Measurements from ENCODE around the gene STYK1. TPM values are rescaled to one million over a fixed set of nuclear protein-coding genes. Genes with fewer than 3 reads are reported as not detected.
A peak's percentile ranks its signal among the peaks of the same experiment; 100 is the strongest.
"Not testable (repeated sequence)": the region's sequence is repeated elsewhere in the genome, so short reads cannot be mapped to it uniquely, and the experiment has no call there.

The STYK1 gene
- total RNA-seq, 2 experiments from 2014 or later = 0.17 to 0.35 TPM

GRCh38 chr12:10611258-10611657 is 62.6 kb downstream of the STYK1 start:
- H3K4me3 Mint-ChIP-seq, H3K27ac Mint-ChIP-seq, POLR2A ChIA-PET, CTCF ChIA-PET, H3K27me3 Mint-ChIP-seq, DNase-seq, H3K9me3 Mint-ChIP-seq: not testable (repeated sequence)
- peaks cover 37% of the 10 kb centered on the region for H3K36me3 Mint-ChIP-seq (ENCODE audit: low read depth)
- peaks cover 30% of the 10 kb centered on the region for H3K4me1 Mint-ChIP-seq

GRCh38 chr12:10610188-10610587 is 63.7 kb downstream of the STYK1 start:
- DNase-seq = no peak
- Mint-ChIP-seq H3K27me3 (peaks cover under 1% of the 10 kb centered on the region), H3K4me1 (peaks cover 28% of the 10 kb centered on the region), H3K36me3 (ENCODE audit: low read depth) (peaks cover 37% of the 10 kb centered on the region), H3K4me3 (no peak overlapping the region), H3K9me3 (no peaks in the 10 kb centered on the region), H3K27ac (no peak overlapping the region)
- POLR2A ChIA-PET = no interaction called here
- CTCF ChIA-PET = interaction anchor here (0.6 kb wide), 1 partner anchor 54 kb away, joined by 3 read pairs; no protein-coding TSS in a partner anchor

- no peak overlapping the region for H3K27ac Mint-ChIP-seq
- ChIA-PET CTCF (interaction anchor here (1.6 kb wide), 1 partner anchor 10 kb away, joined by 3 read pairs; no protein-coding TSS in a partner anchor), POLR2A (interaction anchor here (0.5 kb wide), 1 partner anchor 114 kb away, joined by 3 read pairs; no protein-coding TSS in a partner anchor)
- H3K9me3 Mint-ChIP-seq = no peaks in the 10 kb centered on the region
- no peaks in the 10 kb centered on the region for H3K27me3 Mint-ChIP-seq
- H3K36me3 Mint-ChIP-seq (ENCODE audit: low read depth) = peaks cover 43% of the 10 kb centered on the region
- H3K4me1 Mint-ChIP-seq = peaks cover 21% of the 10 kb centered on the region
- no peak overlapping the region for H3K4me3 Mint-ChIP-seq
- DNase-seq = peak; percentile 17
These were observed 65.9 kb downstream of the STYK1 start for GRCh38 chr12:10607885-10608458.

GRCh38 chr12:10601860-10602259 is 72.0 kb downstream of the STYK1 start:
- peaks cover 8% of the 10 kb centered on the region for H3K4me1 Mint-ChIP-seq
- CTCF ChIA-PET = no interaction called here
- H3K36me3 Mint-ChIP-seq (ENCODE audit: low read depth) = peaks cover 10% of the 10 kb centered on the region
- no peak overlapping the region for H3K27ac Mint-ChIP-seq
- H3K9me3 Mint-ChIP-seq = no peaks in the 10 kb centered on the region
- POLR2A ChIA-PET = no interaction called here
- H3K4me3 Mint-ChIP-seq = no peak overlapping the region
- DNase-seq = no peak
- no peaks in the 10 kb centered on the region for H3K27me3 Mint-ChIP-seq

GRCh38 chr12:10600988-10601387 is 72.9 kb downstream of the STYK1 start:
- POLR2A ChIA-PET = no interaction called here
- Mint-ChIP-seq H3K9me3 (no peaks in the 10 kb centered on the region), H3K36me3 (ENCODE audit: low read depth) (peaks cover 8% of the 10 kb centered on the region), H3K4me3 (no peak overlapping the region), H3K27me3 (no peaks in the 10 kb centered on the region), H3K4me1 (peaks cover 8% of the 10 kb centered on the region), H3K27ac (no peak overlapping the region)
- no peak for DNase-seq
- CTCF ChIA-PET = no interaction called here

- Mint-ChIP-seq H3K4me3 (no peak overlapping the region), H3K4me1 (no peaks in the 10 kb centered on the region)
- CTCF ChIA-PET = no interaction called here
These were observed 78.0 kb downstream of the STYK1 start for GRCh38 chr12:10595881-10596280.

GRCh38 chr12:10590966-10591365 is 82.9 kb downstream of the STYK1 start:
- Mint-ChIP-seq H3K4me3 (no peak overlapping the region), H3K27me3 (no peaks in the 10 kb centered on the region), H3K36me3 (ENCODE audit: low read depth) (peaks cover 13% of the 10 kb centered on the region), H3K9me3 (no peaks in the 10 kb centered on the region), H3K27ac (no peak overlapping the region), H3K4me1 (no peaks in the 10 kb centered on the region)
- CTCF ChIA-PET = no interaction called here
- no peak for DNase-seq
- POLR2A ChIA-PET = no interaction called here

More at GRCh38 chr12:10595881-10596280, 78.0 kb downstream of the STYK1 start:
- Mint-ChIP-seq H3K9me3 (no peaks in the 10 kb centered on the region), H3K27me3 (no peaks in the 10 kb centered on the region), H3K27ac (no peak overlapping the region), H3K36me3 (ENCODE audit: low read depth) (peaks cover 7% of the 10 kb centered on the region)
- POLR2A ChIA-PET = no interaction called here
- DNase-seq = no peak

- no peak for DNase-seq
- H3K27me3 Mint-ChIP-seq = no peaks in the 10 kb centered on the region
- POLR2A ChIA-PET = no interaction called here
- H3K9me3 Mint-ChIP-seq = peaks cover 10% of the 10 kb centered on the region
- H3K4me3 Mint-ChIP-seq = no peak overlapping the region
- no peak overlapping the region for H3K27ac Mint-ChIP-seq
- peaks cover 26% of the 10 kb centered on the region for H3K36me3 Mint-ChIP-seq (ENCODE audit: low read depth)
- no peaks in the 10 kb centered on the region for H3K4me1 Mint-ChIP-seq
- CTCF ChIA-PET = no interaction called here
These were observed 89.4 kb downstream of the STYK1 start for GRCh38 chr12:10584415-10584814.

GRCh38 chr12:10582704-10583103 is 91.1 kb downstream of the STYK1 start:
- no peak overlapping the region for H3K27ac Mint-ChIP-seq
- no peak for DNase-seq
- CTCF ChIA-PET = no interaction called here
- POLR2A ChIA-PET = no interaction called here
- H3K4me3 Mint-ChIP-seq = no peak overlapping the region
- H3K27me3 Mint-ChIP-seq = no peaks in the 10 kb centered on the region
- H3K4me1 Mint-ChIP-seq = no peaks in the 10 kb centered on the region
- peaks cover 10% of the 10 kb centered on the region for H3K9me3 Mint-ChIP-seq
- H3K36me3 Mint-ChIP-seq (ENCODE audit: low read depth) = peaks cover 26% of the 10 kb centered on the region

- H3K36me3 Mint-ChIP-seq (ENCODE audit: low read depth) = peaks cover 22% of the 10 kb centered on the region
- H3K4me1 Mint-ChIP-seq, H3K27me3 Mint-ChIP-seq, DNase-seq, H3K9me3 Mint-ChIP-seq, POLR2A ChIA-PET, H3K27ac Mint-ChIP-seq, H3K4me3 Mint-ChIP-seq, CTCF ChIA-PET: not testable (repeated sequence)
These were observed 91.7 kb downstream of the STYK1 start for GRCh38 chr12:10582133-10582532.

GRCh38 chr12:10574307-10574706 is 99.5 kb downstream of the STYK1 start:
- Mint-ChIP-seq H3K4me1 (no peaks in the 10 kb centered on the region), H3K9me3 (no peaks in the 10 kb centered on the region), H3K4me3 (no peak overlapping the region), H3K27me3 (peaks cover 7% of the 10 kb centered on the region), H3K27ac (no peak overlapping the region), H3K36me3 (ENCODE audit: low read depth) (no peaks in the 10 kb centered on the region)
- ChIA-PET CTCF (no interaction called here), POLR2A (no interaction called here)
- no peak for DNase-seq

GRCh38 chr12:10572021-10572490 is 101.8 kb downstream of the STYK1 start:
- H3K4me1 Mint-ChIP-seq; H3K27ac Mint-ChIP-seq; POLR2A ChIA-PET; CTCF ChIA-PET; H3K36me3 Mint-ChIP-seq (ENCODE audit: low read depth); DNase-seq; H3K9me3 Mint-ChIP-seq; H3K4me3 Mint-ChIP-seq: not testable (repeated sequence)
- peaks cover 13% of the 10 kb centered on the region for H3K27me3 Mint-ChIP-seq

- Mint-ChIP-seq H3K36me3 (ENCODE audit: low read depth) (no peaks in the 10 kb centered on the region), H3K27me3 (peaks cover 15% of the 10 kb centered on the region), H3K9me3 (no peaks in the 10 kb centered on the region), H3K4me3 (no peak overlapping the region), H3K27ac (no peak overlapping the region), H3K4me1 (no peaks in the 10 kb centered on the region)
- CTCF ChIA-PET = no interaction called here
- POLR2A ChIA-PET = no interaction called here
- no peak for DNase-seq
These were observed 102.7 kb downstream of the STYK1 start for GRCh38 chr12:10571141-10571540.
